ENCODE measurements around the gene RAI14. TPM values are rescaled to one million over a fixed set of nuclear protein-coding genes. Genes with fewer than 3 reads are reported as not detected.

RAI14 gene
- total and polyA plus RNA-seq, 2 donors (not counting 3 experiments of a cell fraction or from before 2014, with no cell fraction given): 114 to 369 TPM

GRCh38 chr5:34863946-34864345 lies 207.8 kb downstream of the RAI14 start:
- ChIA-PET POLR2A (no interaction called here), CTCF (no interaction called here)
- no peaks in the 10 kb centered on the region for H3K9me1 ChIP-seq (replicated peaks; ENCODE audit: control insufficient read depth, extremely low read depth, insufficient read depth, low read length)
- no peaks in the 10 kb centered on the region for H3K27me3 ChIP-seq (ENCODE audit: control insufficient read depth in 2 of 2, insufficient read depth in 2 of 2, low read length in 2 of 2)
- BruUV-seq (replicated peaks): no TSS peak
- H3K4me3 ChIP-seq (replicated peaks in 1 of 3; ENCODE audit: insufficient read depth in 1 of 3, low read depth in 1 of 3, low read length in 3 of 3): no peak overlapping the region
- H3K27ac ChIP-seq (ENCODE audit: insufficient read depth, low read depth, low read length): no peak overlapping the region
- H3K79me2 ChIP-seq (ENCODE audit: control insufficient read depth, insufficient read depth, low read length): no peaks in the 10 kb centered on the region
- H3K9ac ChIP-seq (replicated peaks; ENCODE audit: extremely low read depth, insufficient read depth, low read length): no peak overlapping the region
- H2AFZ ChIP-seq (ENCODE audit: low read depth, low read length): no peak overlapping the region
- H4K20me1 ChIP-seq (replicated peaks; ENCODE audit: control insufficient read depth, extremely low read depth, insufficient read depth, low read length): no peaks in the 10 kb centered on the region
- DNase-seq (ENCODE audit: low read depth, low spot score): peak; percentile 72
- peak; percentile 83 for FAIRE-seq
- peak overlapping the region; percentile 60 for H3K4me2 ChIP-seq (ENCODE audit: insufficient read depth, low read length)
- TF ChIP-seq POLR2AphosphoS5 (IDR thresholded peaks at IDR 0.05; ENCODE audit: insufficient read depth, low read depth, low read length) (no peak), POLR2A (IDR thresholded peaks at IDR 0.05; ENCODE audit: low read depth, low read length) (no peak), MAX (IDR thresholded peaks at IDR 0.05; ENCODE audit: insufficient read depth, insufficient read length) (no peak), EZH2 (IDR thresholded peaks at IDR 0.05; ENCODE audit: borderline replicate concordance, low read depth, low read length, severe bottlenecking) (no peak)
- H3K36me3 ChIP-seq (ENCODE audit: control insufficient read depth in 2 of 2, extremely low read depth in 1 of 2, insufficient read depth in 2 of 2, low read length in 2 of 2): no peaks in the 10 kb centered on the region
- intact Hi-C loops (cut with micrococcal nuclease): loop anchor here (2.0 kb wide), 1 partner anchor 25 kb away; the partner anchor contains the start of gene TTC23L
- peaks cover 22% of the 10 kb centered on the region for H3K4me1 ChIP-seq (ENCODE audit: control insufficient read depth, extremely low read depth, insufficient read depth, low read length)
- dilution Hi-C loops (cut with MboI; ENCODE audit: extremely low pct_ligation_motif_present, low sequenced_read_pairs): no loop called here
- H3K9me3 ChIP-seq (replicated peaks; ENCODE audit: control insufficient read depth, insufficient read depth, low read length): no peaks in the 10 kb centered on the region

GRCh38 chr5:34865091-34865490 lies 209.0 kb downstream of the RAI14 start:
- dilution Hi-C loops (cut with MboI; ENCODE audit: extremely low pct_ligation_motif_present, low sequenced_read_pairs) (no loop called here), intact Hi-C loops (cut with micrococcal nuclease) (loop anchor here (2.0 kb wide), 1 partner anchor 26 kb away; the partner anchor contains the start of gene TTC23L)
- no peak overlapping the region for H2AFZ ChIP-seq (ENCODE audit: low read depth, low read length)
- H3K4me1 ChIP-seq (ENCODE audit: control insufficient read depth, extremely low read depth, insufficient read depth, low read length): peaks cover 22% of the 10 kb centered on the region
- H3K27me3 ChIP-seq (ENCODE audit: control insufficient read depth in 2 of 2, insufficient read depth in 2 of 2, low read length in 2 of 2): no peaks in the 10 kb centered on the region
- H3K79me2 ChIP-seq (ENCODE audit: control insufficient read depth, insufficient read depth, low read length): no peaks in the 10 kb centered on the region
- H3K36me3 ChIP-seq (ENCODE audit: control insufficient read depth in 2 of 2, extremely low read depth in 1 of 2, insufficient read depth in 2 of 2, low read length in 2 of 2): no peaks in the 10 kb centered on the region
- H3K4me2 ChIP-seq (ENCODE audit: insufficient read depth, low read length): no peak overlapping the region
- DNase-seq (ENCODE audit: low read depth, low spot score) (peak; percentile 8), FAIRE-seq (no peak)
- no peak overlapping the region for H3K4me3 ChIP-seq (replicated peaks in 1 of 3; ENCODE audit: insufficient read depth in 1 of 3, low read depth in 1 of 3, low read length in 3 of 3)
- ChIA-PET CTCF (no interaction called here), POLR2A (no interaction called here)
- H3K9me3 ChIP-seq (replicated peaks; ENCODE audit: control insufficient read depth, insufficient read depth, low read length): no peaks in the 10 kb centered on the region
- H4K20me1 ChIP-seq (replicated peaks; ENCODE audit: control insufficient read depth, extremely low read depth, insufficient read depth, low read length): no peaks in the 10 kb centered on the region
- no peaks in the 10 kb centered on the region for H3K9me1 ChIP-seq (replicated peaks; ENCODE audit: control insufficient read depth, extremely low read depth, insufficient read depth, low read length)
- no peak overlapping the region for H3K9ac ChIP-seq (replicated peaks; ENCODE audit: extremely low read depth, insufficient read depth, low read length)
- TF ChIP-seq POLR2A (IDR thresholded peaks at IDR 0.05; ENCODE audit: low read depth, low read length) (no peak), JUN (IDR thresholded peaks at IDR 0.05; ENCODE audit: borderline replicate concordance, insufficient read depth, insufficient read length, low read depth) (no peak), MYC (IDR thresholded peaks at IDR 0.05; ENCODE audit: low read depth, low read length) (no peak), FOS (IDR thresholded peaks at IDR 0.05; ENCODE audit: borderline replicate concordance, insufficient read depth, low read length) (no peak), GATA2 (IDR thresholded peaks at IDR 0.05; ENCODE audit: insufficient read depth, insufficient read length, low read depth, low read length) (no peak), MAX (IDR thresholded peaks at IDR 0.05; ENCODE audit: insufficient read depth, insufficient read length) (no peak), EZH2 (IDR thresholded peaks at IDR 0.05; ENCODE audit: borderline replicate concordance, low read depth, low read length, severe bottlenecking) (no peak), POLR2AphosphoS5 (IDR thresholded peaks at IDR 0.05; ENCODE audit: insufficient read depth, low read depth, low read length) (no peak), CTCF (IDR thresholded peaks at IDR 0.05; ENCODE audit: extremely low read depth in 1 of 2, insufficient read depth in 1 of 2, low read depth in 1 of 2, low read length in 2 of 2) (no peak)
- no TSS peak for BruUV-seq (replicated peaks)
- no peak overlapping the region for H3K27ac ChIP-seq (ENCODE audit: insufficient read depth, low read depth, low read length)

Measured in endothelial cell of umbilical vein (primary cell).